GM19239 (cell line): ENCODE results near the gene UBR1.
A peak's percentile ranks its signal among the peaks of the same experiment; 100 is the strongest.
"Not testable (repeated sequence)": the region's sequence is repeated elsewhere in the genome, so short reads cannot be mapped to it uniquely, and the experiment has no call there.

Source experiments
- DNase-seq: peaks from one replicate; pipeline ENCODE4 v3.0.0; 2011; ENCODE audit warnings: low spot score; ENCODE audit not compliant: insufficient read length
- FAIRE-seq: peaks from 2 replicates; lab custom pipeline; 2011; peaks lifted over from hg19 to GRCh38; lab: Jason Lieb, UNC

The UBR1 gene

DNA sequence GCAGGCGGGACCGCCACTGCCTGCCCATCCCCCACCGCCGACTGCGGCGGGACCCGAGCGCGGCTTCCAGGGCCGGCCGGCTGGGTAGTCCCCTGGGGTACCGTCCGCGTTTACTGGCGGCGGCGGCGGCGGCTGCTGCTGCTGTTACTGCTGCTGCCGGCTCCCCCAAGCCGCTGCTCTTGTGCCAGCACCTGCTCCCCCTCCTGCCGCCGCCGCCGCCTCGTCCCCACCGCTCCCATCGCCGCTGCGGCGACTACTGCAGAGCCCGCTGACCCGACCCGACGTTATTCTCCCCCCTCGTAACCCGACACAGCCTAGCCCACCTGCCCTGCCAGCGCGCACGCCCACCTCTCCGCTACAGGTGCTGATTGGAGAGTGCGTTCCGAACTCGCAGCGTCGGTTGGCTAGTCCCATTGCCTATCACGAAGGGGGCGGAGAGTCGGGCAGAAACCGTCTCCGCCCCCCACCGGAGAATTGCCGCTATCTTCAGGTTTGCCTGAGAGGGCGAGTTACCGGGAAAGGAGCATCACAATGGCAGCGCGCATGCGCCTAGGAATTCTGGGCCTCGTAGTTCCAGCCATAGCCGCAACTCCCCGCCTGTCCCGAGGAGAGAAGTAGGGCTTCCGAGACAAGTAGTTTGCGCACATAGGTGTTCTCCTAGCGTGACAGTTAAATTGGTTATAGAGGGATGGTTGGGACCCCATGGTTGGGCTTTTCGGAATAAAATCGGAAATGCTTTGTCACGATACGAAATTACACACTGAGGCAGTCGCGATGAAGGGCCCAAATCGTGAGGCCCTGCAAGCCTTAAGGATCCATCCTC is 185.1 kb downstream of the UBR1 start, which contains the start of gene TTBK2:
Gene TTBK2 (minus strand): TSS at position 260 of the 823 bp plus-strand sequence. CDS start 42,161 bp downstream, outside the sequence.
- FAIRE-seq: peak; percentile 98
- DNase-seq: peak; percentile 65

DNA sequence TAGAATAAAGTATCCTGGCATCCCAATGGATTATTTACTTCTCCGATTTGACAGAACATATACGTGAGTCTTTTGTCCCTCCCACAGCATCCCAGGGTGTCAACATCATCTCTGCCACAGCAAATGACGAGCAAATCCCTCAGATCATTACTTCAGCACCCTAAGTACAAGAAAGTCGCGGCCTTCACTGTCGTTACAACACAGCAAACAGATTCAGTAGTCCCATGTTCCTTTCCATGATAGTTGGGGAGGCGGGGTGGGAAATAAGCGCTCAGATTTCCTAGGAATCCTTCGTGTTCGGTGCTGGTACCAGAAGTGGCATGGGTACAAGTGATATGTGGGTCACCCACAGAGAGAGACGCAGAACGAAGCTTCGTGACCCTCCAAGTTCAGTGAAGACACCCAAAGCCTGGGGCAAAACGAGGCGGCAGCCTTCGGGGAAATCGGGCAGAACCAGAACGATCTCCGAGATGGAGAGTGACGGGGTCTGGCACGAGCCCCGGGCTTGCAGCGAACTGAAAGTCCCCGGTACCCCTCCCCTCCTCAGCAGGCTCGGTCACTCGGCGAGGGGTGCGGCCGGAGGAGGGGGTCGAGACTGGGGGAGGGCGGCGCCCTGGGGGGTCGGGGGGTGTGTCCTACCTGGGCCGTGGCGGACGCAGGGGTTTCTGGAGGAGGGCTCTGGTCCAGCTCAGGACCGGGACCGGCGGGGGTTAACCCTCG is 185.9 kb downstream of the UBR1 start:
- DNase-seq (no peak), FAIRE-seq (peak; percentile 35)

GRCh38 chr15:42919308-42919707 is 186.5 kb downstream of the UBR1 start:
- DNase-seq (no peak), FAIRE-seq (no peak)

- DNase-seq (no peak), FAIRE-seq (peak; percentile 60)
These were observed 187.8 kb downstream of the UBR1 start for GRCh38 chr15:42918047-42918446.

DNA sequence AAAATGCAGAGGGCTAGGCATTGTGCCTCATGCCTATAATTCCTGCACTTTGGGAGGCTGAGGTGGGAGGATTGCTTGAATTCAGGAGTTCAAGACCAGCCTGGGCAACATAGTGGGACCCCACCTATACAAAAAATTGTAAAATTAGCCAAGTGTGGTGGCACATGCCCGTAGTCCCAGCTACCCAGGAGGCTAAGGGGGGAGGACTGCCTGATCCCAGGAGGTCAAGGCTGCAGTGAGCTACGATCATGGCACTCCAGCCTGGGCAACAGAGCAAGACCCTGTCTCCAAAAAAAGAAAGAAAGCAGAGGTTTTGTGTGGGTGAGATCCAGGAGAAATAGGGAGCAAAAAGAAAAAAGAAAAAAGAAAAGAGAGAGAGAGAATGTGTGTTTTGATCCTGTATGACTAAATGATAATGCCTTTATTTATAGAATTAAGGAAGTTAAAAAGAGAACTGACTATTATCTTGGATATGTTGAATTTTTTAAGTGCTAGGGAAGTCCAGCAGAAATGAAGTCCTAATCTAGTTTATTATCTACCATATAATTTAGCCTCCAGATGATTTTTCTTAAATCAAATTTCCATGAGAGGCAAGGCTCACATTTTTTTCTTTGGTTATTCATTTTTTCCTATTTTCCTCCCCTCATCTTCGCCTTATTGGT is 190.1 kb downstream of the UBR1 start:
- no peak for FAIRE-seq
- DNase-seq: no peak

DNA sequence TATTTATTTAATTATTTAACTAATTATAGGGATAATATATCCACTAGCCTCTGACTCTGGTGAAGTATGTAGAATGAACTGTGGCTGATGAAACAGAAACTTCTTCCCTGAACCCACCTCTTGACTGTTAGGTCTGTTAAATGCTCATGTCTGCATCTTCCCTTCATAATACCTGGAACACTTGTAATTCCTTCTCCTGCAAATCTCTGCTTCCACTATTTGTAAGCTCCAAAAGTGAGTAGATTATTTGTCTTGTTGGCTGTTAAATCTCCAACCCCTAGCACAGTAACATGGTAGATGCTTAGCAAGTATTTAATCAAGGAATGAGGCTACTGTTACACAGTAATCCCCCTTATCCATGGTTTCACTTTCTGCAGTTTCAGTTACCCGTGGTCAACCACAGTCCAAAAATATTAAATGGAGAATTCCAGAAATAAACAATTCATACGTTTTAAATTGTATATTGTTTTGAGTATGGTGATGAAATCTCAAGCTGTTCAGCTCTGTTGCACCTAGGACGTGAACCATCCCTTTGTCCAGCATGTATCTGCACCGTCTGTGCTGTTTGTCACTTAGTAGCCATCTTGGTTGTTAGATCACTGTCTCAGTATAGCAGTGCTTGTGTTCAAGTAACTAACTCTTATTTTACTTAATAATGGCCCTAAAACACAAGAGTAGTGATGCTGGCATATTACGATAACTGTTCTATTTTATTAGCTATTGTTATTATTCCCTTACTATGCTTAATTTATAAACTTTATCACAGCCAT is 190.9 kb downstream of the UBR1 start:
- peak; percentile 53 for FAIRE-seq
- DNase-seq: no peak

DNA sequence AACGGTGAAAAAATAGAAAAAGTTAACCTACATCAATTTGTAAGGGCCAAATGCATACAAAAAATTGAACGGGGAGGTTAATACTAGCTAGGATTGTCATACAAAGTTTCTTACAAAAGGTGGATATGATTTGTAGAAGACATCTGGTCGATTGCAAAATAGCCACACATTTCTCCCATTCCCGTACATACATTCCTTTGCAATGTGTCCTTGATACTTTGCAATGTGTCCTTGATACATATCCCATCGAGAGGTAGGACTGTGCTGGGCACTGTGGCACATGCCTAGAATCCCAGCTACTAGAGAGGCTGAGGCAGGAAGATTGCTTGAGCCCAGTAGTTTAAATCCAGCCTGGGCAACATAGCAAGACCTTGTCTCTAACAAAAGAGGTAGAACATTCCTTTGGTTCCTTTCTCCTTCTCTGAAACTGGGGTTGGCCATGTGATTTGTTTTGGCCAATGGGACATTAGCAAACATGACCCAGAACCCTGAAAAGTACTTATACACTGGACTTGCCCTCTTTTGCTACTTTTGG is 194.7 kb downstream of the UBR1 start:
- FAIRE-seq: no peak
- no peak for DNase-seq

- DNase-seq (no peak), FAIRE-seq (no peak)
These were observed 197.3 kb downstream of the UBR1 start for GRCh38 chr15:42908538-42908937.

DNA sequence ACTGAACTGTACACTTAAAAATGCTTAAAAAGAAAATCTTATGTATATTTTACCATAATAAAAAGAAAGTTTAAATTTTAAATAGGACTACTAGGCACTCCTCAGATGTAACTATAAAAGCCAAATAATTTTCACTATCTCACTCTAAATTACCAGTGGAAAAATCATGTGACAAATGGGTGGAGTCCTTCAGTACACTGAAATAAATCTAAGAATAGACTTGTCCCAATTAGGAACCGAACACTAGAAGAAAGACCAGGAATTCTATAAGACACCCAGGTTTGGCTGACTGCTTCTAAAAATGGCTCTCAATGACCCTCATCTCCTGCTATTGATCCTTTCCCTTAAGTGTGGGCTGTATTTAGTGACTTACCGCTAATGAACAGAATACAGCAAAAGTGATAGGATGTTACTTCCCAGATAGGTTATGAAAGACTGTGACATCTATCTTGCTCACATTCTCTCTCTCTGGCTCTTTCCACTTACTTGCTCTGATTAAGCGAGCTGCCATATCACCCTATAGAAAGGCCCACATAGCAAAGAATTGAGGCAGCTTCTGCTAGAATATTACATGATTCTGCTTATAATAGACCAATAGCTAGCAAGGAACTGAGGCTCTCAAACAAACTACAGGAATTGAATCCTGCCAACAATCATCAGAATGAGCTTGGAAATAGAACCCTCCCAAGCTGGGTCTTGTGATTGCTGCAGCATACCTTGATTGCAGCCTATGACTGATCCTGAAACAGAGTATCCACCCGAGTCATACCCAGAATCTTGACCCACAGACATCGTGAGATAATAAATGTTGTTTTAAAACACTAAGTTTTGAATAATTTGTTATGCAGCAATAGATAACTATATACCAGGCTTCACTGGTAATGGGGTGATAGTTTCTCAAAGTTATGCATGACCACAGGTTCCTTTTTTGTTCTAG is 202.2 kb downstream of the UBR1 start:
- DNase-seq (no peak), FAIRE-seq (peak; percentile 74)

DNA sequence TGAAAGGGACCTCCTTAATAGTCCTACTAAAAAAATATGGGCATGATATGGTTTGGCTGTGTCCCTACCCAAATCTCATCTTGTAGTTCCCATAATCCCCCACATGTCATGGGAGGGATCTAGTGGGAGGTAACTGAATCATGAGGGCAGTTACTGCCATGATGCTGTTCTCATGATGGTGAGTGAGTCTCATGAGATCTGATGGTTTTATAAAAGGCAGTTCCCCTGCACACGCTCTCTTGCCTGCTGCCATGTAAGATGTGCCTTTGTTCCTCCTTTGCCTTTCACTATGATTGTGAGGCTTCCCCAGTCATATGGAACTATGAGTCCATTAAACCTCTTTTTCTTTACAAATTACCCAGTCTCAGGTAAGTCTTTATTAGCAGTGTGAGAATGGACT is 211.9 kb downstream of the UBR1 start:
- not testable (repeated sequence) for DNase-seq, FAIRE-seq
